ENCODE data around the gene FAM170B. TPM values are rescaled to one million over a fixed set of nuclear protein-coding genes. Genes with fewer than 3 reads are reported as not detected.

Gene FAM170B
- total and polyA plus RNA-seq, 7 donors = 0.01 TPM; not detected in 6

GRCh38 chr10:49110684-49111319 is 23.0 kb downstream of the FAM170B start:
- Histone ChIP-seq H3K4me3 (no peak overlapping the region), H3K27ac (no peak overlapping the region)
- intact Hi-C loops (cut with DNase I) = loop anchor here in 1 of 2 donors (10.0 kb wide), 1 partner anchor 106 kb away; no protein-coding TSS in a partner anchor

DNA sequence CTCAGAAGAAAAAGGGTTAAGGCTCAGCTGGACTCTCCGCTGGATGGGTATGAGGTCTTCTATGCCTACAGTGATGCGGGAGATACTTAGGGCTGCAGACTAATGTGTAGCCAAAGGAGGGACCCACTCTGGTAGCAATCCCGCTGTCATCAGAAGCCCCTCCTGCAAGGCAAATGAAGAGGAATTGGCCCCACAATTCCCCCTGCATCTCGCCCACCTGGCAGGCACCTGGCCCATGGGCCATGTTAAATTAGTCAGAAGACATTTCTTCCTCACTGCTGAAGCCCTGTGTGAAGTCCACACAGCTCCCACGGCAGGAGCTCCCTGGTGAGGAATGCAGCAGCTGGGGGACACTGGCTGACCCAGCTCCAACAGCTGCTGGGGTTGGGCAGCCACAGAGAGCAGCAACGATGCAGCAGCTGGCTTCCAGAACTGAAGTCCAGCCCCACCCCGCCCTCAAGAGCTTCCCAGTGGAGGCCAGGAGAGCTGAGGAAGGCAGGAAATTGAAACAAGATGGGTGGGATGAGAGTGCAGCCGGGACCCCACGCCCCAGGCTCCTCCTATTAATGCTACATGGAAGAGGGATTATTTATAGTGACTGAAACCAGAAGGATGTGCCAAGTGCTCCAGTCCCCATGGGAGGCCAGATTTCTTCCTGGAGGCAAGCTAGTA is 24.0 kb downstream of the FAM170B start:
- Histone ChIP-seq H3K4me3 (no peak overlapping the region), H3K9me3 (no peaks in the 10 kb centered on the region), H3K36me3 (ENCODE audit: insufficient read depth in 1 of 2, low read depth in 1 of 2) (no peaks in the 10 kb centered on the region), H3K4me1 (peaks cover 18% of the 10 kb centered on the region), H3K27me3 (ENCODE audit: insufficient read depth in 3 of 3, low read length in 2 of 3) (peaks cover 0 to 6% (median 0%) of the 10 kb centered on the region in 3 donors), H3K27ac (no peak overlapping the region)
- no peak for TF ChIP-seq CTCF (IDR thresholded peaks at IDR 0.05)
- DNase-seq (peak; percentile 64 to 84), ATAC-seq (peak; percentile 55 to 77 (median 67))
- intact Hi-C loops (cut with DNase I) = loop anchor here in 1 of 2 donors (10.0 kb wide), 1 partner anchor 105 kb away; no protein-coding TSS in a partner anchor
- 25 to 32% (median 26%) methylated on average over 9 of the region's 9 CpGs for WGBS, 3 donors

More at GRCh38 chr10:49110684-49111319, 23.0 kb downstream of the FAM170B start:
- no peaks in the 10 kb centered on the region for H3K9me3 ChIP-seq
- 88 to 92% (median 91%) methylated on average over 4 of the region's 4 CpGs for WGBS, 3 donors
- DNase-seq (no peak), ATAC-seq (no peak)
- no peak for TF ChIP-seq CTCF (IDR thresholded peaks at IDR 0.05)
- peaks cover 0 to 6% (median 0%) of the 10 kb centered on the region in 3 donors for H3K27me3 ChIP-seq (ENCODE audit: insufficient read depth in 3 of 3, low read length in 2 of 3)
- peaks cover 18% of the 10 kb centered on the region for H3K4me1 ChIP-seq
- no peaks in the 10 kb centered on the region for H3K36me3 ChIP-seq (ENCODE audit: insufficient read depth in 1 of 2, low read depth in 1 of 2)

DNA sequence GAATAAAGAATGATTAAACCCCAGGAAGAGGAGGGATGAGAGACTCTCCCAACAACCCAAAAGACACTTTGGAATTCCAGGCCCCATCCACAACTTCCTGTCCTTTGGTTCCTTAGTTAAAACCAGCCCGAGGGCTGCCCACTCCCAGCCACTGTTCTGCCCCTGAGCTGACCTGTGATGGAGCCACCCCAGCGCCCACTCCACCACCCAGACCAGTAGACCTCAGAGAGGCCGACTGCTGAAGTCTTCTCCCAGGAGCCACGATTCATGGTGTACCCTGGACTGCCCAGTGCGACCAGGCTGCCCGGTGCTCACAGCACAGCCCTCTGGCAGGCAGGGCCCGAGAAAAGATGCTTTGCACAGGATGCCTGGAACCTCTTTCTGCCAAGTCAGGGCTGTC is 25.2 kb downstream of the FAM170B start:
- H3K27ac ChIP-seq = no peak overlapping the region
- H3K9me3 ChIP-seq = no peaks in the 10 kb centered on the region
- no peak overlapping the region for H3K4me3 ChIP-seq
- intact Hi-C loops (cut with DNase I) = no loop called here
- H3K27me3 ChIP-seq (ENCODE audit: insufficient read depth in 3 of 3, low read length in 2 of 3) = no peaks in the 10 kb centered on the region
- DNase-seq = no peak
- no peak for ATAC-seq
- H3K36me3 ChIP-seq (ENCODE audit: insufficient read depth in 1 of 2, low read depth in 1 of 2) = no peaks in the 10 kb centered on the region
- 88 to 97% (median 89%) methylated on average over 7 of the region's 7 CpGs for WGBS, 3 donors
- no peak for TF ChIP-seq CTCF (IDR thresholded peaks at IDR 0.05)
- peaks cover 18% of the 10 kb centered on the region for H3K4me1 ChIP-seq

- no peak overlapping the region for H3K4me3 ChIP-seq
- H3K27me3 ChIP-seq (ENCODE audit: insufficient read depth in 3 of 3, low read length in 2 of 3) = no peaks in the 10 kb centered on the region
- H3K4me1 ChIP-seq = peaks cover 15% of the 10 kb centered on the region
- TF ChIP-seq CTCF (IDR thresholded peaks at IDR 0.05) = no peak
- H3K9me3 ChIP-seq = no peaks in the 10 kb centered on the region
- H3K27ac ChIP-seq = no peak overlapping the region
- DNase-seq (no peak), ATAC-seq (no peak)
- H3K36me3 ChIP-seq (ENCODE audit: insufficient read depth in 1 of 2, low read depth in 1 of 2) = no peaks in the 10 kb centered on the region
- intact Hi-C loops (cut with DNase I) = no loop called here
- WGBS, 3 donors = 94 to 96% (median 95%) methylated on average over 8 of the region's 8 CpGs
These were observed 25.9 kb downstream of the FAM170B start for GRCh38 chr10:49107887-49108267.
